ENCODE data around the gene EXOC3. TPM values are rescaled to one million over a fixed set of nuclear protein-coding genes. Genes with fewer than 3 reads are reported as not detected.

Gene EXOC3
- total RNA-seq, 1 experiment from 2014 or later, result 52.4 TPM

DNA sequence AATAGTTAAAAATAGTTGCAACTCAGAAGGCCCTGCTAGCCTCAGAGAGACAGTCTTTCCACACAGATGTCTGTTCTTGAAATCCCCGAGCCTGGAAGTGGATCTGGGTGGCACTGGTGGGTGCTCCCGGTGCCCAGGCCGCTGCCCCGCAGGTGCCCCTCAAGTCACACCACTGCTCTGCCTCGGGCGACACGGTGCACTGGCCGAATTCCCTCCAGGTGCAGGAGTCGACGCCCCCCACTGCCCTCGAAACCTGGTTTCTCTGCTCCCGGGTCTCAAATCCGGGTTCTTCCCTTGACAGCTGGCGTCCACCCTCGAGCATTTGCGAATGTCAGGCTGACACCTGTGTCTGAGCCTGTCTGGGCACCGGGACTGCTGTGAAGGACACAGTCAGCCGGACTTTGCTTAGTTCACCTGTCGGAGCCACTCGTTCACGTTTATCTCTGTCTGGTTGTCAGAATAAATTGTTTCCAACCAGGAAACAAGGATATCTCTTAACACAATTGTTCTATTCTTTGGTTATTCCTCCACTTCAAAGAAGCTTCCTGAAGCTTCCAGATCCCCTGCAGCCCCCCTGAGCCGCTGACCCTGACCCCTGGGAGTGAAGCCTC lies 54.2 kb downstream of the EXOC3 start:
- Histone ChIP-seq H3K4me3 (replicated peaks in 1 of 2; ENCODE audit: low read depth in 1 of 2, low read length in 2 of 2) (no peak overlapping the region), H3K9ac (ENCODE audit: low read length) (no peak overlapping the region), H3K9me3 (ENCODE audit: control insufficient read depth in 1 of 2, insufficient read depth in 1 of 2, low read depth in 1 of 2, low read length in 2 of 2) (no peaks in the 10 kb centered on the region), H4K20me1 (ENCODE audit: insufficient read depth) (no peaks in the 10 kb centered on the region), H3K79me2 (ENCODE audit: insufficient read depth, low read length) (no peaks in the 10 kb centered on the region), H3K9me2 (ENCODE audit: insufficient read depth) (no peaks in the 10 kb centered on the region), H3K27ac (ENCODE audit: low read depth, low read length) (no peak overlapping the region), H2AFZ (ENCODE audit: low read depth, low read length, poor library complexity, severe bottlenecking) (no peak overlapping the region), H3K36me3 (ENCODE audit: control insufficient read depth in 1 of 2, insufficient read depth in 2 of 2, low read length in 2 of 2) (no peaks in the 10 kb centered on the region), H3K4me2 (ENCODE audit: low read length) (no peak overlapping the region), H3K27me3 (ENCODE audit: insufficient read depth, low read length) (no peaks in the 10 kb centered on the region), H3K4me1 (ENCODE audit: control insufficient read depth in 1 of 2, insufficient read depth in 2 of 2, low read length in 2 of 2) (no peaks in the 10 kb centered on the region)
- no peak for DNase-seq (ENCODE audit: low read depth, low spot score)
- intact Hi-C loops (cut with micrococcal nuclease), result no loop called here
- CTCF ChIA-PET, result no interaction called here
- TF ChIP-seq SIN3A (IDR thresholded peaks at IDR 0.05; ENCODE audit: low read depth), result no peak
- no peak for TF ChIP-seq YY1 (IDR thresholded peaks at IDR 0.05; ENCODE audit: extremely low read depth, insufficient replicate concordance, low read depth, low read length)
- no peak for TF ChIP-seq CBX3 (IDR thresholded peaks at IDR 0.05; ENCODE audit: low read depth)
- TF ChIP-seq EZH2 (IDR thresholded peaks at IDR 0.05), result no peak
- no peak for TF ChIP-seq ZFX (IDR thresholded peaks at IDR 0.05)
- TF ChIP-seq FOSL1 (IDR thresholded peaks at IDR 0.05; ENCODE audit: low read depth), result no peak
- TF ChIP-seq, protein P1, sequence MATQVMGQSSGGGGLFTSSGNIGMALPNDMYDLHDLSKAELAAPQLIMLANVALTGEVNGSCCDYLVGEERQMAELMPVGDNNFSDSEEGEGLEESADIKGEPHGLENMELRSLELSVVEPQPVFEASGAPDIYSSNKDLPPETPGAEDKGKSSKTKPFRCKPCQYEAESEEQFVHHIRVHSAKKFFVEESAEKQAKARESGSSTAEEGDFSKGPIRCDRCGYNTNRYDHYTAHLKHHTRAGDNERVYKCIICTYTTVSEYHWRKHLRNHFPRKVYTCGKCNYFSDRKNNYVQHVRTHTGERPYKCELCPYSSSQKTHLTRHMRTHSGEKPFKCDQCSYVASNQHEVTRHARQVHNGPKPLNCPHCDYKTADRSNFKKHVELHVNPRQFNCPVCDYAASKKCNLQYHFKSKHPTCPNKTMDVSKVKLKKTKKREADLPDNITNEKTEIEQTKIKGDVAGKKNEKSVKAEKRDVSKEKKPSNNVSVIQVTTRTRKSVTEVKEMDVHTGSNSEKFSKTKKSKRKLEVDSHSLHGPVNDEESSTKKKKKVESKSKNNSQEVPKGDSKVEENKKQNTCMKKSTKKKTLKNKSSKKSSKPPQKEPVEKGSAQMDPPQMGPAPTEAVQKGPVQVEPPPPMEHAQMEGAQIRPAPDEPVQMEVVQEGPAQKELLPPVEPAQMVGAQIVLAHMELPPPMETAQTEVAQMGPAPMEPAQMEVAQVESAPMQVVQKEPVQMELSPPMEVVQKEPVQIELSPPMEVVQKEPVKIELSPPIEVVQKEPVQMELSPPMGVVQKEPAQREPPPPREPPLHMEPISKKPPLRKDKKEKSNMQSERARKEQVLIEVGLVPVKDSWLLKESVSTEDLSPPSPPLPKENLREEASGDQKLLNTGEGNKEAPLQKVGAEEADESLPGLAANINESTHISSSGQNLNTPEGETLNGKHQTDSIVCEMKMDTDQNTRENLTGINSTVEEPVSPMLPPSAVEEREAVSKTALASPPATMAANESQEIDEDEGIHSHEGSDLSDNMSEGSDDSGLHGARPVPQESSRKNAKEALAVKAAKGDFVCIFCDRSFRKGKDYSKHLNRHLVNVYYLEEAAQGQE (IDR thresholded peaks at IDR 0.05; ENCODE audit: low read depth), result no peak
- no peak for TF ChIP-seq POLR2A (IDR thresholded peaks at IDR 0.05; ENCODE audit: borderline replicate concordance, extremely low read depth, insufficient read depth, insufficient read length)
- no peak for TF ChIP-seq SP1 (IDR thresholded peaks at IDR 0.05; ENCODE audit: low read depth)
- TF ChIP-seq ELF1 (IDR thresholded peaks at IDR 0.05; ENCODE audit: borderline replicate concordance, low read depth), result no peak
- TF ChIP-seq, protein P2, sequence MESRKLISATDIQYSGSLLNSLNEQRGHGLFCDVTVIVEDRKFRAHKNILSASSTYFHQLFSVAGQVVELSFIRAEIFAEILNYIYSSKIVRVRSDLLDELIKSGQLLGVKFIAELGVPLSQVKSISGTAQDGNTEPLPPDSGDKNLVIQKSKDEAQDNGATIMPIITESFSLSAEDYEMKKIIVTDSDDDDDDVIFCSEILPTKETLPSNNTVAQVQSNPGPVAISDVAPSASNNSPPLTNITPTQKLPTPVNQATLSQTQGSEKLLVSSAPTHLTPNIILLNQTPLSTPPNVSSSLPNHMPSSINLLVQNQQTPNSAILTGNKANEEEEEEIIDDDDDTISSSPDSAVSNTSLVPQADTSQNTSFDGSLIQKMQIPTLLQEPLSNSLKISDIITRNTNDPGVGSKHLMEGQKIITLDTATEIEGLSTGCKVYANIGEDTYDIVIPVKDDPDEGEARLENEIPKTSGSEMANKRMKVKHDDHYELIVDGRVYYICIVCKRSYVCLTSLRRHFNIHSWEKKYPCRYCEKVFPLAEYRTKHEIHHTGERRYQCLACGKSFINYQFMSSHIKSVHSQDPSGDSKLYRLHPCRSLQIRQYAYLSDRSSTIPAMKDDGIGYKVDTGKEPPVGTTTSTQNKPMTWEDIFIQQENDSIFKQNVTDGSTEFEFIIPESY (IDR thresholded peaks at IDR 0.05; ENCODE audit: extremely low read depth, insufficient replicate concordance, low read length), result no peak
- TF ChIP-seq, protein P3, sequence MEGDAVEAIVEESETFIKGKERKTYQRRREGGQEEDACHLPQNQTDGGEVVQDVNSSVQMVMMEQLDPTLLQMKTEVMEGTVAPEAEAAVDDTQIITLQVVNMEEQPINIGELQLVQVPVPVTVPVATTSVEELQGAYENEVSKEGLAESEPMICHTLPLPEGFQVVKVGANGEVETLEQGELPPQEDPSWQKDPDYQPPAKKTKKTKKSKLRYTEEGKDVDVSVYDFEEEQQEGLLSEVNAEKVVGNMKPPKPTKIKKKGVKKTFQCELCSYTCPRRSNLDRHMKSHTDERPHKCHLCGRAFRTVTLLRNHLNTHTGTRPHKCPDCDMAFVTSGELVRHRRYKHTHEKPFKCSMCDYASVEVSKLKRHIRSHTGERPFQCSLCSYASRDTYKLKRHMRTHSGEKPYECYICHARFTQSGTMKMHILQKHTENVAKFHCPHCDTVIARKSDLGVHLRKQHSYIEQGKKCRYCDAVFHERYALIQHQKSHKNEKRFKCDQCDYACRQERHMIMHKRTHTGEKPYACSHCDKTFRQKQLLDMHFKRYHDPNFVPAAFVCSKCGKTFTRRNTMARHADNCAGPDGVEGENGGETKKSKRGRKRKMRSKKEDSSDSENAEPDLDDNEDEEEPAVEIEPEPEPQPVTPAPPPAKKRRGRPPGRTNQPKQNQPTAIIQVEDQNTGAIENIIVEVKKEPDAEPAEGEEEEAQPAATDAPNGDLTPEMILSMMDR (IDR thresholded peaks at IDR 0.05 in 2 of 3, conservative IDR thresholded peaks at IDR 0.05 in 1 of 3; ENCODE audit: borderline replicate concordance in 1 of 3, insufficient read depth in 1 of 3, low read depth in 2 of 3, low read length in 2 of 3), result no peak
- no peak for TF ChIP-seq SRF (IDR thresholded peaks at IDR 0.05; ENCODE audit: low read depth)
- no peak for TF ChIP-seq EZH2phosphoT487 (IDR thresholded peaks at IDR 0.05; ENCODE audit: borderline replicate concordance)
- TF ChIP-seq, protein P4, sequence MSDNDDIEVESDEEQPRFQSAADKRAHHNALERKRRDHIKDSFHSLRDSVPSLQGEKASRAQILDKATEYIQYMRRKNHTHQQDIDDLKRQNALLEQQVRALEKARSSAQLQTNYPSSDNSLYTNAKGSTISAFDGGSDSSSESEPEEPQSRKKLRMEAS (IDR thresholded peaks at IDR 0.05), result no peak
- RAD21 ChIA-PET (ENCODE audit: low non-redundant PET in 1 of 2, low total read pairs in 2 of 2, uncharacterized antibody in 2 of 2, unreplicated experiment in 2 of 2), result no interaction called here
- BruUV-seq (replicated peaks), result no TSS peak
- POLR2A ChIA-PET, result no interaction called here
- no peak for ATAC-seq
